NK-92 (cell line): Measurements from ENCODE around the gene RAC2.

ENCODE experiments used
- DNase-seq: peaks from one replicate; lab custom pipeline; 2025; ENCODE audit not compliant: unreplicated experiment; lab: John Stamatoyannopoulos, UW

Gene RAC2

DNA sequence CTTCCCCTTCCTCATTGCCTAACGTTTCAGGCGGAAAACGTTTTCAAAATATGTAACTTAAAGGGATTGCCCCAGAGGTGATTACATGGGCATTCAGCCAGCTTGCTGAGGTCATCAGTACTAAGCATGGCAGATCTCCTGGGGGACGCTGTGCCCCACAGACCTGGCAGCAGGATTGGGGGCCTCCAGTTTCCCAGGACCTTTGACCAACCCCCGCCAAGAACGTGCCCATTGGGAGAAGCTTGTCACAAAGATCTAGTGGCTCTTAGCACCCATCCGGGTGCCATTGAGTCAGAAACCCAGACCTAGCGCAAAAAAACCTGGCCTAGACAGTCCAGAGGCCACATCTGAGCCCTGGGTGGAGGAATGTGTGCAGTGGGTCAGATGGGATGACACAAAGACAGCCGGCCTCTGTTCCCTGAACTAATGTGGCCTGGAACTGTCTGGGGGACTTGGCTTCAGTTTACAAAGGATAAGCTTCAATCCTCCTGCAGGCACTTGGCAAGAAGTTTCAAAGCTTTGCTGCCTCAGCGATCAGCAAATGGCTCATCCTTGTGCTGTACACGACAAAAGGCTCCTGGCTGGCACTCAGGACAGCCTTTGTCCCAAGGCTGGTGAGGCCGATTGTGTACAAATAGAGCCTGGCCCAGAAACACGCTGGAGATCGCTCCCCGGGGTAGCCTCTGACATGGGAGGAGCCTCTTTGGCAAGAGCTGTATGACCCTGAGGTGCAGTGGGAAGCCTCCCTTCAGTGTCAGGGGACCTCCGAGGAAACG lies 65.5 kb downstream of the RAC2 start:
- no peak for DNase-seq

DNA sequence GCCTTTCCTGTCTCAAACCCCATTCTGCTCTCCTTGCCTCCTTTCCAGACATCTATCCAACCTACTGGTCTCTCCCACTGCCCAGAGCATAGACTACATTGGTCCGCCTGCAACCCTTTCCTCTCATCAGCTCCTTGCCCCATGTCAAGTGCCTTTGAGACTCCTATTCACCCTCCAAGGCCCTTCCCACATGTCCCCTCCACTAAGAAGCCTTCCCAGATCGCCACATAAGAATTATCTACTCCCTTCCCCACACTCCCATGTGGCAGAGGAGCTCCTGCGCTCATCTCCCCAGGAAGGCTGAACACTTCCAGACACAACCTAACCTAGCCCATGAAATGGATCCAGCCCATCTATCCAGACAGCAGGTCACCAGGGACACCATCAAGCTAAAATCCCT lies 66.3 kb downstream of the RAC2 start:
- no peak for DNase-seq

DNA sequence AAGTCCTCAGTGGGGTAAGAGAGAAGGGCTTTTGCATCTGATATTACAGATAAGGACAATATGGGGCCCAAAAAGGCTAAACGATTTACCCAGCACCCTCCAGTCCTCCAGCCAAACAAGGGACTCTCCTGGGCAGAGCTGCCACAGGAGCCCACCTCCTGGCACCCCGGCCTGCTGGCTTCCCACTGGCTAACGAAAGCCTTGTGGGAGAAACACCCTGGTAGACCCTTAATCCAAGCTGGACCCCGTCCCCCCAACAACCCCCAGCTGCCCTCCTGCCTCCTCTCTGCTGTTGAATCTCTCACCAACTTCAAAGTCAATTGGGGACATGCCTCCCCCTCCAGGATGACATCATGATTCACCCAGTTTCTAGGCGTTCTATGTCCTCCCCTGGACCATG lies 66.8 kb downstream of the RAC2 start:
- DNase-seq, result no peak

DNA sequence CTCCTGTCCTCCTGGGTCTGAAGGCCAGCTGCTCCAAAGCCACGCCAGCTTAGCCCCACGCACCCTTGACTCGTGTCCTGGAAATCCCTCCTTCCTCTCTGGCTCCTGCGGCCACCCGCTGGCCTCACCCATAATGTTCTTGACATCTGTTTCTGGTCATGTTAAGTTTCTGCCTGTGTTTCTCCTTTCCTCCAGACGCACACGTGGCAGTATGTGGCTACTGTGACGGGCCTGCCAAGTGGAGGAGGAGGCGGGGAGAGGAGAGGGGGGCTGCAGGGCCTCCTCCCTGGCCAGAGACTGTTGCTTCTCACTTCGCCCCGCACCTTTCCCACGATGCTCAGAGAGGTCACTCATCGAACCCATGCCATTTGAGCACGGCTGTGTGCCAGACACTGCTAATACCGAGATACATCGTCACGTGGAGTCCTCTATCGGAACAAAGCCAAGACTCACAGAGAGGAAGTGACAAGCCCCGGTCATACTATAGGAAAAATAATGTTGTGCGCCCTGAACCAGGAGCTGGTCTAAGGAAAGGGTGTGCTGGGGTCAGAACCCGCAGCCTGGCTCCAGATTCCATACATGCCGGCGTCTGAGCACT lies 67.5 kb downstream of the RAC2 start:
- DNase-seq, result no peak

DNA sequence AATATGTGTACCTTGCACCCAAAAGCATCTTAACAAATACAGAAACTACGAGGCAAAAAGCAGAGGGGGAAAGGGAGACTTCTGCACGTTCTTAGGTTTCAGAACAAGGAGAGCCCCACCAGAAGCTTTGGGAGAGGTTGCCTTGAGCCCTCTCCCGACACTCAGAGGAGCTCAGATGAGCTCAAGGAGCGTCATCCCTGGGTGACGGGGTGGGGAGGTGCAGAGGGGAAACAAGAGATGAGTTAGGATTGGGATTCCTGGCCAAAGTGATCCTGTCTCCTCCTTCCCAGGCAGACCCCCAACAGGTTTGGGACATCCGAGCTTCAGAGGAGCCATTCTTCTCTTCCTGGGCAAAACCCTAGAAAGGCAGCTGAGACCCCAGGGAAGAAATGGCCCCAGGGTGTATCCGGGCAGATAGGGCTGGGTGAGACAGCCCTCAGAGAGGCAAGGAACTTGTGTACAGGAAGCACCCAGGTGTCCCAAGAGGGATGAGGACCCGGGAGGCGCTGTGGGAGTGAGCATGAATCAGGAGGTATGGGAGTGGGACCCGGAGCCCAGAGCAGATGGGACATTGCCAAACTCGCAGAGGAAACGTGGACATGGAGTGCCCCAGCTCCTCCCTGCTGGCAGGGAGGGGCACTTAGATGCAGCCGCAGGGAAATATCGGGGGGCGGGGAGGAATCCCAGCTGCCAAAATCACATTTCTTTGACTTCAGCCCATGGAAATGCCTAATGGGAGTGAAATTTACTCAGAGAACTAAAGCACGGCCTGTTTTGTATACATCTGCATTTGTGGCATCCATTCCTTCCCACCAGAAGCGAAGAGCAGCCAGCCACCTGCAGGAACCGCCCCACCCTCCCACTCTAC lies 68.4 kb downstream of the RAC2 start:
- DNase-seq, result no peak
